ENCODE measurements around the gene NDUFV1.

Gene NDUFV1

DNA sequence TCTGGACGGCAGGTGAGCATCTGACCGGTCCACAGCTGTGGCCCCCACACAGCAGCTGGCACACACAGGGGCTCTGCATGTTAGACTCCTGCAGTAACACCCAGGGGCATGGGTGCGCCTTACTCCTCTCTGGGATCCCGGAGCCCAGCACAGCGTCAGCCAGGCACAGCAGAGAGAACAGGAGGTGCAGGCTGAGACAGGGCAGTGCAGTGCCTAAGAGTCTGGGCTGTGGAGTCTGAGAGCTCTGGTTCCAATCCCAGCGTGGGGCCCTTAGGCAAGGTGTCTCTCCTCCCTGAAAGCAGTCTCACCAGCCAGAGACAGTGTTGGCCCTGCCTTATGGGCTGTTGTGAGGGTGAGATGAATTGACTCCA, 20.7 kb downstream of the NDUFV1 start:
- Mint-ChIP-seq H3K9me3 (no peaks in the 10 kb centered on the region), H3K4me1 (peaks cover 6% of the 10 kb centered on the region), H3K27ac (no peak overlapping the region), H3K36me3 (no peaks in the 10 kb centered on the region), H3K4me3 (no peak overlapping the region), H3K27me3 (no peaks in the 10 kb centered on the region)

DNA sequence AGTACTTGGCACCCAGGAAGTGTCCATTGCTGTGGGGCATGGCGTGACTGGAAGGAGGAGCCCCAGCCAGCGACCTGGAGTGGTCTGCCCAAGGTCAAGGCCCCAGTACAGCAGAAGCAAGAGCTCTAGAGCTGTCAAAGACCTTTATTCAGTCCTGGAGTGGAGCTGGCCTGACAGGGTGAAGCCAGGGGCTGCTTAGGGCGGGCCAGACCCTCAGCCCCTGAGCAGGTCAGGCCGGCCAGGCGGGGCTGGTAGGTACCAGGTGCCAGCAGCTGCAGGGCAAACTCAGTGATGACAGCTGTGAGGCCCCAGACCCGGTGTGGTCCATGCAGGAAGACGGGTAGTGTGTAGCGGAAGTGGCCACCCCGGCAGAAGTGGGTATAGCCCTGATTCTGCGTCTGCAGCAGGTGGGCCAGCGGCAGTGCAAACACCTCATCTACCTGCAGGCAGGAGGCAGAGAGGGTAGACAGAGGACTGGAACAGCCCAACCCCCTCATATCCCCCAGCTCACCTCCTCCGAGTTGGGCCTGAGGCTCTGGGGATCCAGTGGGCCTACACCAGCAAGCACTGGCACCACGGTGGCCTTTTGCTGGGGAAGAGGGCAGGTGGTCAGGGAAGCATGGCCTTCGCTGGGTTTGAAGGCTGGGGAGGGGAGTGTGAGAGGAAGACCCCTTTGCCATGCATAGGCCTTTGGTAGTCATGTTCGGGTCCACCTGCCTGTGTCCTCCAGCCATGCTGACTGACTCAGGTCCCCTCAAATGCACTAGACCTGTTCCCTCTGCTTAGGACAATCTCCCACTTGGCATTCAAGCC, 21.3 kb downstream of the NDUFV1 start:
- H3K27me3 Mint-ChIP-seq: no peaks in the 10 kb centered on the region
- H3K4me1 Mint-ChIP-seq: peaks cover 6% of the 10 kb centered on the region
- H3K9me3 Mint-ChIP-seq: no peaks in the 10 kb centered on the region
- H3K27ac Mint-ChIP-seq: no peak overlapping the region
- H3K4me3 Mint-ChIP-seq: no peak overlapping the region
- H3K36me3 Mint-ChIP-seq: no peaks in the 10 kb centered on the region

DNA sequence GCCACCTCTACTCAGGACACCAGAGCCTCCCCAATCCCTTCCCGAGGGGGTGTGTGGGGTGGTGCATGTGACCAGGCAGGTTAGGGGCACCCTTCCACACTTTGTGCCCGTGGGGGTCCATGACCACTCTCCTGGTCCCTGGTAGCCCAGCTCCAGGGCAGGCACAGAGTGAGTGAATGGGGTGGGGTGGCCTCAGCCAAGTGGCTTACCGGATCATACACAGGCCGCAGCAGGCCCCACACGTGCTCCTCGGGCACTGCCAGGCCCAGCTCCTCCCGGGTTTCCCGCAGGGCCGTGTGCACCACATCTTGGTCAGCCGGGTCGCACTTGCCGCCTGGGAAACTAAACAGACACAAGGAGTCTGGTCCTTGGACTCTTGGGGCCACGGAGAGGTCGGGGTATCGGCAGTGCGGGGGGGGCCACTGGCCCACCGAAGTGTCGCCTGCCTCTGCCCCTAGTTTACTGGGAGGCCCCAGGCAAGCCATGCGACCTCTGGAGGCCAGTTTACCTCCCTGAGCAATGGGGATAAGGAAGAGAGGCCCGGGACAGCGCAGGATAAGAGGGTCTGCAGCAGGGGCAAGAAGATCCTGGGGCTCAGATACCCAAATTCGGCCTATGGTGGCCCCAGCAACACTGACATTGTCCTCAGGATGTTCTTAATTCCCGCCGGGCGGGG, 22.1 kb downstream of the NDUFV1 start:
- no peak overlapping the region for H3K27ac Mint-ChIP-seq

DNA sequence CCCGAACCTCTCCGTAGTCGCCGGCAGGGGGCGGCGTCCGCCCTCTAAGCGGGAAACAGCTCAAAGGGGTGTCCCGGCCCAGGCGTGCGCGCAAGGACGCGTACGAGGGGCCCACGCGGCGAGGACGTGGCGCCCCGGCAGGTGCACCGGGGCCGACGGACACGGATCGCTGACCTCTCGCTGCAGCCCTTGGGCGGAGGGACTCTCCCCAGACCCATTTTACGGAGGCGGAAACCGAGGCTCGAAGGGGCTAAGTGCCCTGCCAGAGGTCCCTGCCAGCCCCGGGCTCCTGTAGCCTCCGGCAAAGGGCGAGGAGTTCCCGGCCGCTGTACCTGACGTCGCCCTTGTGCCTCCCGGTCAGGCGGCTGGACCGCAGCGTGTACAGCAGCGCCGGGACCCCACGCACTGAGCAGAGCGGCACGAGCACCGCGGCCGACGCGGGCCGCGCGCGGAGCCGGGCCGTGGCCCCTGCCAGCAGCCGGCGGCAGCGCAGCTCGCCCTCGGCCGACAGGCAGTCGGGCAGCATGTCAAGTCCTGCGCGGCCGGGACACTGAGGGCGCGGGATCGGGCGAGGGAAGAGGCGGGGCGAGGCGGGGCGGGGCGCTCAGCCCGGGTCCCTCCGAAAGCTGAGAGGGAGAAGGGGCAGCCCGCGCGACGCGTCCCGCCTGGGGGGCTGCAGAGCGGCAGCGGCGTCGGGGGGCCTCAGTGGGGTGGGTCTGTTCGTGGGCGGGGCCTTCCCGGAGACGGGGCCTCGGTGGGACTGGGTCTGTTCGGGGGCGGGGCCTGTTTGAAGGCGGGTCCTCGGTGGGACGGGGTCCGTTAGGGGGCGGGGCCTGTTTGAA, 22.9 kb downstream of the NDUFV1 start, which contains the start of gene NUDT8:
Gene NUDT8, minus strand, starts transcription at position 552 of the 842 bp plus-strand sequence. Its CDS starts 26 bp downstream, at position 526.
- Mint-ChIP-seq H3K9me3 (no peaks in the 10 kb centered on the region), H3K27ac (peak within 1 kb of the TSS; percentile 91), H3K36me3 (no peaks in the 10 kb centered on the region), H3K4me3 (peak within 1 kb of the TSS; percentile 90), H3K27me3 (no peaks in the 10 kb centered on the region), H3K4me1 (peaks cover 6% of the 10 kb centered on the region)

More for the DNA sequence above, 22.1 kb downstream of the NDUFV1 start:
- H3K9me3 Mint-ChIP-seq: no peaks in the 10 kb centered on the region
- H3K4me1 Mint-ChIP-seq: peaks cover 6% of the 10 kb centered on the region
- no peaks in the 10 kb centered on the region for H3K27me3 Mint-ChIP-seq
- no peaks in the 10 kb centered on the region for H3K36me3 Mint-ChIP-seq
- peak overlapping the region; percentile 49 for H3K4me3 Mint-ChIP-seq

DNA sequence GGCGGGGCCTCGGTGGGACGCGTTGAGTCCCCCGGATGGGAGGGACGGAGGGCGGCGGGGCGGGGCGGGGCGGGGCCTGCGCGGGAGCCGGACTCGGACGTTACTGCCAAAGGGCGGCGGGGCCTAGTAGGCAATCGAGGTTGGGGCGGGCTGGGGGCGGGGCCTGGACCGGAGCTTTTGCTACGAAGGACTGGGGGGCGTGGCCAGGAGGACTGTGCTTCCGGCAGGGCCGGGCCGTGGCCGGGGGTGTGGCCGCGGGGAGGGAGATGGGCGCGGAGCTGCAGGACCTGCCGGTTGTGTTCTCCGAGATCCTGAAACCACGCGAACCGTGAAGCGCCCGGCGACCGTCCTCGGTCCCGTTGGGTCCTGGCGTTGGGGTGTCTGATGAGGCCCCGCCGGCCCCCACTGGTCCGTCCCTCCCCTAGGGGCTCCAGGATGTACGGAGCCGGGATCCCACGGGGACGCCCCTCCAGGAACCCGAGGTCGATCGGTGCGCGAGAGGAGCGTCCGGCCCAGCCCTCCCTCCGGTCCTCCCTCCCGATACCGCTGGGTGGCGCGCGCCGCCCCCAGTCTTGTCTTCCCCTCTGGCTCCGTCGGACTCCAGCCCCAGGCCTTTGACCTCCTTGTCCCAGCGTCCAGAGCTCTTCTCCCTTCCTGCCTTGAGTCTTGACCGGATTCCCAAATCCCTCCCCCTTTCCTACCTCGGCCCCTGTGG, 23.6 kb downstream of the NDUFV1 start:
- Mint-ChIP-seq H3K4me1 (peaks cover 6% of the 10 kb centered on the region), H3K4me3 (peak overlapping the region; percentile 90), H3K9me3 (no peaks in the 10 kb centered on the region), H3K27me3 (no peaks in the 10 kb centered on the region), H3K36me3 (no peaks in the 10 kb centered on the region), H3K27ac (peak overlapping the region; percentile 91)

DNA sequence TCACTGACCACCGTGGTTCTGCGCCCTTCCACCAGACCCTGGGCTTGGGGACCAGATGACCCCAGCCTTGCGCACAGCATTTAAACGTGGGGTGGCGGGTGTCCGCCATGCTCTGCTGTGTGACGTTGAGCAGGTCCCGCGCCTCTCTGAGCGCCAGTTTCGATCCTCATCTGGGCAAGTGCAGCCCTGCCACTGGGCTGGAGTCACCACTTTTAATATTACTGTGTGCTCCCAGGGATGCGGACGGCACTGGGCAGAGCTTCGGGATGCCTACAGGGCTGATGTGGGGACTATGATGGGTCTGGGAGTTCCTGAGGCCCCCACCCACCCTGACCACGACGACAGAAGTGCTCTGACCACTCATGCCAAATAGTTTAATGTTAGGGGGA, 24.2 kb downstream of the NDUFV1 start:
- Mint-ChIP-seq H3K27ac (peak overlapping the region; percentile 91), H3K4me3 (peak overlapping the region; percentile 90), H3K36me3 (no peaks in the 10 kb centered on the region), H3K27me3 (no peaks in the 10 kb centered on the region), H3K9me3 (no peaks in the 10 kb centered on the region), H3K4me1 (peaks cover 6% of the 10 kb centered on the region)

DNA sequence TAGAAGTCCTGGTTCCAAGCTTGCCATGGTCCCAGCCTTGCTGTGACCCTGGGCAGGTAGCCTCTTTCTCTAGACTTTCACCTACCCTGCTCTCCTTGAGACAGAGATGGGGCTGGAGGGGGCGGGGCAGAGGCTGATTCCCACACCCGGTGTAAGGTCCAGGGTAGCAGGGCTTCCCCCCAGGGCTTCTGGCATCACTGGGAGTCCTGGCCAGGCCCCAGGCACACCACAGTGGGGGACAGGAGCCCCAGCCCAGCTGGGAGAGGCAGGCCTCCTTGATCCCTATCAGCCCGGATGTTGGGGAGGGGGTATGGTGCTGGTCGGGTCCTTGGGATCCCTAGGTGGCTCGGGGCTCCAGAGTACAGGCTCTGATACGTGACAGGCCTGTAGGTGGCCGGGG, 24.7 kb downstream of the NDUFV1 start:
- Mint-ChIP-seq H3K4me3 (peak overlapping the region; percentile 90), H3K36me3 (no peaks in the 10 kb centered on the region), H3K4me1 (peaks cover 6% of the 10 kb centered on the region), H3K27me3 (no peaks in the 10 kb centered on the region), H3K27ac (no peak overlapping the region), H3K9me3 (no peaks in the 10 kb centered on the region)

DNA sequence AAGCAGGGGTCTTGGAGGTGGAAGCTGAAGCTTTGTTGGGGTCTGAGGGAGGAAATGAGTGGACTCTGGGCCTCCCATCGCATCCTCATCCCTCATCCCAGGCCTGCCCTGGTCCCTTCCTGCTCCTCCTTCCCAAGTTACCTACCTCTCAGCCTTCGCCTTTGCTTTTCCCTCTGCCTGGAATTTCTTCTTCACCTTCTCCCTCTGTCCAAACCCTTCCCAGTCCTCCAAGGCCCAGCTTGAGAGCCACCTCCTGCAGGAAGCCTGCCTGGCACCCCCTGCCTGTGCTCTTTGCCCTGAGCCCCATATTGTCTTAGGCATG, 25.1 kb downstream of the NDUFV1 start:
- Mint-ChIP-seq H3K27me3 (no peaks in the 10 kb centered on the region), H3K36me3 (no peaks in the 10 kb centered on the region), H3K4me1 (peaks cover 6% of the 10 kb centered on the region), H3K27ac (peak overlapping the region; percentile 65), H3K4me3 (peak overlapping the region; percentile 58), H3K9me3 (no peaks in the 10 kb centered on the region)

DNA sequence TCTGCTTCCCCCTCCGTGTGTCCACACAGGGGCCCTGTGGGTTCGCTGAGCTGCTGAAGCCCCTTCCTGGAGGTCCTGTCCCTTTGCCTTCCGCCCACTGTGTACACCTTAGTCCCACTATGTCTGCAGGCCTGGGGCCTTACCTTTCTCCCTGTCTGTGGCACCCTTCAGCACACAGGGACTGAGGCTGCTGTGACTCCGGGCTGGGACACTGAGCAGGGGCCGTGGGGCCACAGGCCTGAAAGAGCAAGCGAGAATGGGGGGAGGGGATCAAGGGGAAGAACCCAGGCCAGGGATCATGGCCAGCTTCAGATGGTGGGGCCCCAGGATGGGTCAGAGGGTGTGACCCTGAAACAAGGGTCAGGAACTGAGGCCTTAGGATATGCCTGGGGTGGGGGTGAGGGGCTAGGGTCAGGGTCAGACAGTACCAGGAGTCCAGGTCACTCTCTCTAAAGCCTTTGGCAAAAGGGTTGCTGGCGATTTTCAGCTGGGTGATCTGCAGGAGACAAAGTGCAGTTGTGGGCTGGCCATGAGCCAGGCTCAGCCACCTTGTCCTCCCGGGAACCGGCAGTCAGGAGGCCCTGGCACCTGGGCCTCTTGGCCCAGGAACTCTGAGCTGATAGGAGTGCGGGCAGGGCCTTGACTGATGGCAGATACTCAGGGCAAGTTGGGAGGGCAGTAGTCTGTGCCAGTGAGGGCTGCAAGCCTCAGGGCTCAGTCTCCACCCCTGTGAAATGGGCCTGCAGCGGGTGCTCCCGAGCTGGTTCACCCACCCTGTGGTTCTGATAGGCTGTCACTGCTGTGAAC, 25.6 kb downstream of the NDUFV1 start:
- H3K4me1 Mint-ChIP-seq: peaks cover 6% of the 10 kb centered on the region
- no peak overlapping the region for H3K27ac Mint-ChIP-seq
- H3K27me3 Mint-ChIP-seq: no peaks in the 10 kb centered on the region
- H3K4me3 Mint-ChIP-seq: peak overlapping the region; percentile 58
- H3K9me3 Mint-ChIP-seq: no peaks in the 10 kb centered on the region
- no peaks in the 10 kb centered on the region for H3K36me3 Mint-ChIP-seq

DNA sequence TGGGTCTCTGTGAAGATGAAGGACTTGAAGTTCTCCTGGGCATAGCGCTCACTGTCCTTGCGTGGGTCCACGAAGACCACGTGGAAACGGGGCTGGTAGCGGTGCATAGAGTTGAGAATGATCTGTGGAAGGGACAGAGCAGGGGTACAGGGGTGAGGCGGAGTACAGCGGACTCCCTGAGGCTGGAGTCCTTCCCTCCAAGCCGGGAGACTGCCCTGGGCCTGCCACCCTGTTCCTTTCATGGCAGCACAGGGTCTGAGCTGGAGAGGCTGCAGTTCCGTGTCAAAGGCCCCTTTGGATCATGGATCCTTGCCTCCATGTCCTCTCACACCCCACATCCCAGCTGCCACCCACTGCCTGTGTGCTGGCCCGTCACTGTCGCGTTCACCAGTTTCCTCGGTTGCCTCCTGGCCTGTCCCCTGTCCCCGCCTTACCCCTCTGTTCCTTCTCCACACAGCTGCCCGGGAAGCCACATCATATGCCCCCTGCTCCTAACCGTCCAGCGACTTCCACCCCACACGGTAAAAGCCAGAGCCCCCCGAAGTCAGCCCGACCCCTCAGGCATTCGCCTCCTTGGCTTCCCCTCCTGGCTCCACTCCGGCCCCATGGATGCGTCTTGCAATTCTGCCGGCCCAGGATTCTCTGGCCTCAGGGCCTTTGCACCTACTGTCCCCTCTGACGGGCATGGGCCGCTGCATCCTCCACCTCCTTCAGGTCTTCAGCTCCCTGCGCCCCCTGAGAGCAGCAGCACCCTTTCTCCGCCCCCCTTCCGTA, 26.4 kb downstream of the NDUFV1 start:
- Mint-ChIP-seq H3K27me3 (no peaks in the 10 kb centered on the region), H3K9me3 (no peaks in the 10 kb centered on the region), H3K4me1 (peaks cover 6% of the 10 kb centered on the region), H3K27ac (no peak overlapping the region), H3K4me3 (no peak overlapping the region), H3K36me3 (no peaks in the 10 kb centered on the region)

DNA sequence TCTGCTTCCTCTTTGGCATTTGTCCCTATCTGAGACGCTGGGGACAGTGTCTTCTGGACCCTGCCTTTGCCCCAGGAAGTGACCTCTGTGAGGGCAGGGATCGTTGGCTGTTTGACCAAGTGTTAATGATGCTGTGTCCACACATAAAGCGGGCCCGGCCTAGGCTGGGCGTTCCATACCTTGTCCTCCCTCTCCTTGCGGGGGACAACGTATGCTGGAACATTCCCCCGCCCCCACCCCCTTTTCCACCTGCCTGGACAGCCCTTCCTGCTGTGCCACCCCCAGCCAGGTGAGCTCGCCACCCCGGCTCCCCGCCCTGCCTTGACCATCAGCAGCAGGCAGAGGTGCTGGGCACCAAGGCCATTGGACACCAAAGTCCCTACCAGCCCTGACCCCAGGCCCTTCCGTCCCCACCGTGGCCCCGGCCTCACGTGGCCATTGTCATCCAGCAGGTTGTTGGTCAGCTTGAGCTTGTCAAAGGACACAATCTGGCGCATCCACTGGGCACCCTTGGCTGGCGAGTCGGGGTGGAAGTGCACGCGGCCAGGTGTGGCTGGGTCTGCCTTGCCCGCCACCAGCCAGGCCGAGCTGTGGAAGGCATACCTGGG, 27.1 kb downstream of the NDUFV1 start:
- H3K36me3 Mint-ChIP-seq: no peaks in the 10 kb centered on the region
- no peaks in the 10 kb centered on the region for H3K27me3 Mint-ChIP-seq
- no peaks in the 10 kb centered on the region for H3K9me3 Mint-ChIP-seq
- H3K27ac Mint-ChIP-seq: no peak overlapping the region
- H3K4me3 Mint-ChIP-seq: no peak overlapping the region
- peaks cover 6% of the 10 kb centered on the region for H3K4me1 Mint-ChIP-seq

DNA sequence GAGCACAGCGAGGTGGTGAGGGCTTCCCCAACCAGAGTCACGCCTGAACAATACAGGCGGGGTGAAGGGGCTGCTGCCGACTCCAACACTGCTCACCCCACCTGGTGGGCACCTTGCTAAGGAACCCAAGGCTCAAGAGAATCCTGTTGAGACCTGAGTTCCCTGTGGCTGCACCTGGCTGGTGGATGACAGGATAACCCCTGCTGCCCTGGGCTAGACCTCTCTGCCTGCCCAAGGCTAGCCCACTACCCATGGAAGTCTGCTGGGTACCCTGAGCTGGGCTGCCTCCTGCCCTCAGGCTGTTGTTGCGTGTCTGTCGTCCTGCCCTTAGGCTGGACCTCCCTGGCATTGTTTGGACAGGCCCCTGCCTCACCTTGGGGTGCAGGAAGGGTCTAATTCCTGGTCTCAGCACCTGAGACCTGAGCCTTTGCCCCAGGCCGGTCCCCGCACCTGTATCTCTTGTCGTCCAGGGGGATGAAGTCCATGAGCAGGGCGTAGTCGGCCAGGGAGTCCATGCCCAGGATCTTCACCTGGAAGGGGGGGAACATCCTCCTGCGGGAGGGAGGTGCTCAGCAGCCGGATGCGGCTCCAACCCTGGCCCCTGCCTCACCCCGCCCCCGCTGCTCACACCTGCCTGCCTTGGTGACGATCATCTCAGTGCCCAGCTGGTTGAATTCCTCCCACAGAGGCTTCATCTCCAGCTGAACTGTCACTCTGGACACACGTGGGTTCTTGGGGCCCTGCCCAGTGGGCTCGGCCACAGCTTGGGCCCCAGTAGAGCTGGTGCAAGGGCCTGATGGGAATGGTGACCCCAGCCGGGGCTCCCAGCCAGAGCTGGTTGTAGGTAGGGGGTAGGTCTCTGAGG, 27.9 kb downstream of the NDUFV1 start:
- H3K4me3 Mint-ChIP-seq: no peak overlapping the region
- no peaks in the 10 kb centered on the region for H3K27me3 Mint-ChIP-seq
- peaks cover 6% of the 10 kb centered on the region for H3K4me1 Mint-ChIP-seq
- no peaks in the 10 kb centered on the region for H3K9me3 Mint-ChIP-seq
- no peak overlapping the region for H3K27ac Mint-ChIP-seq
- H3K36me3 Mint-ChIP-seq: no peaks in the 10 kb centered on the region

DNA sequence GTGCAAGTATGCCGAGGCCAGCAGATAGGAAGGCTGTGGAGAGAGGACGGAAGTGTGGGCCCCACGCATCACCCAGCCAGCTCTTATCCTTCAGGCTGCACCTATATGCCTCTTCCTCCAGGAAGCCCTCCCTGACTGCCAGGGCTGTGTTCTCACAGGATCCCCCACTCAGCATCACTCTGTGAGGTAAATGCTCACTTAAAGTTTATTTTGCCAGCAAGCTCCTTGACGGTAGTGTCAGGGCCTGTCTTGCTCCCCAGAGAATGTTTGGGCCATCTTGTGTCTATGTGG, 28.4 kb downstream of the NDUFV1 start:
- no peaks in the 10 kb centered on the region for H3K9me3 Mint-ChIP-seq
- no peak overlapping the region for H3K27ac Mint-ChIP-seq
- H3K4me1 Mint-ChIP-seq: peaks cover 6% of the 10 kb centered on the region
- no peaks in the 10 kb centered on the region for H3K27me3 Mint-ChIP-seq
- no peak overlapping the region for H3K4me3 Mint-ChIP-seq
- H3K36me3 Mint-ChIP-seq: no peaks in the 10 kb centered on the region
